C4-2B (cell line): ENCODE results near the gene ARFGAP1.

Experiments used
- ZFX ChIP-seq: fragments of 450-650 bp; IDR thresholded peaks from 2 replicates; pipeline ENCODE4 v1.6.1; 2017
- TF ChIP-seq, protein P1 (sequence below): fragments of 450-650 bp; conservative IDR thresholded peaks from 2 replicates; pipeline ENCODE4 v1.5.1; 2017; ENCODE audit warnings: mild to moderate bottlenecking

DNA sequence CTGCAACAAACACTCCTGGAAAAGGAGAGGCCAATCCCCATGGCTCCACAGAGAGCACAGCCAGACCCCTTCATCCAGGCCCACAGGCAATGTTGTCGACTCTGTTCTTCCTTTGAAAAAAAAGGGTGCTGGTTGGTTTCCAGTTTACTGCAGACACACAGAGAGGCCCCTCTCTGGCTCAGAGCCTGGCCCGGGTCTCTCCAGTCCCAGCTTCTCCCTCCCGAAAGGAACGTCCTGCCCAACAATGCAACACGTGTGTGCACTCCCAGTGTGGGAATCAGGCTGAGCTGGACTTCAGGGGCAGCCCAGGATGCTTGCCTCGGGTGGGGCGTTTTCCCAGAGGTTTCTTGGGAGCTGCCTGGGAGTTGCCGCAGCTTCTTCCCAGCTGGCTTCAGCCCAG, 13.8 kb upstream of the ARFGAP1 start:
- TF ChIP-seq, protein P1, sequence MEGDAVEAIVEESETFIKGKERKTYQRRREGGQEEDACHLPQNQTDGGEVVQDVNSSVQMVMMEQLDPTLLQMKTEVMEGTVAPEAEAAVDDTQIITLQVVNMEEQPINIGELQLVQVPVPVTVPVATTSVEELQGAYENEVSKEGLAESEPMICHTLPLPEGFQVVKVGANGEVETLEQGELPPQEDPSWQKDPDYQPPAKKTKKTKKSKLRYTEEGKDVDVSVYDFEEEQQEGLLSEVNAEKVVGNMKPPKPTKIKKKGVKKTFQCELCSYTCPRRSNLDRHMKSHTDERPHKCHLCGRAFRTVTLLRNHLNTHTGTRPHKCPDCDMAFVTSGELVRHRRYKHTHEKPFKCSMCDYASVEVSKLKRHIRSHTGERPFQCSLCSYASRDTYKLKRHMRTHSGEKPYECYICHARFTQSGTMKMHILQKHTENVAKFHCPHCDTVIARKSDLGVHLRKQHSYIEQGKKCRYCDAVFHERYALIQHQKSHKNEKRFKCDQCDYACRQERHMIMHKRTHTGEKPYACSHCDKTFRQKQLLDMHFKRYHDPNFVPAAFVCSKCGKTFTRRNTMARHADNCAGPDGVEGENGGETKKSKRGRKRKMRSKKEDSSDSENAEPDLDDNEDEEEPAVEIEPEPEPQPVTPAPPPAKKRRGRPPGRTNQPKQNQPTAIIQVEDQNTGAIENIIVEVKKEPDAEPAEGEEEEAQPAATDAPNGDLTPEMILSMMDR = no peak
- TF ChIP-seq ZFX = no peak
